Testis (tissue), 3 donors: ENCODE results near the gene ZIC1. TPM values are rescaled to one million over a fixed set of nuclear protein-coding genes. Genes with fewer than 3 reads are reported as not detected.

Experiments
- DNase-seq: peaks from one replicate; pipeline ENCODE4 v3.0.0-alpha.2; 2019
- H3K27ac ChIP-seq, 2 donors: fragments of 200-600 bp; sonication (generic); one replicate each; pipeline ENCODE4 v1.5.1; 2019
- H3K27me3 ChIP-seq: fragments of 200-600 bp; sonication (generic); one replicate; pipeline ENCODE4 v1.5.1; 2019
- H3K36me3 ChIP-seq: fragments of 200-600 bp; sonication (generic); one replicate; pipeline ENCODE4 v1.5.1; 2017; ENCODE audit warnings: low read depth; ENCODE audit errors: missing control alignments
- H3K4me1 ChIP-seq: fragments of 200-600 bp; sonication (generic); one replicate; pipeline ENCODE4 v1.5.1; 2019
- H3K4me3 ChIP-seq, 2 donors: fragments of 200-600 bp; sonication (generic); one replicate each; pipeline ENCODE4 v1.5.1; 2017 to 2019
- H3K9me3 ChIP-seq: fragments of 200-600 bp; sonication (generic); one replicate; pipeline ENCODE4 v1.5.1; 2017
- CTCF ChIP-seq, 3 experiments: fragments of 450-650 bp in 2 of 3; fragments of 200-600 bp in 1 of 3; sonication (generic) in 1 of 3; IDR thresholded peaks; one replicate each; pipeline ENCODE4 v1.5.1; 2016 to 2019; ENCODE audit warnings: antibody characterized with exemption in 3 of 3, mild to moderate bottlenecking in 2 of 3, moderate library complexity in 1 of 3
- POLR2A ChIP-seq: fragments of 450-650 bp; IDR thresholded peaks from one replicate; pipeline ENCODE4 v1.6.1; 2017; ENCODE audit warnings: antibody characterized with exemption, mild to moderate bottlenecking, moderate library complexity
- WGBS, 2 donors: methylation state at CpG; one replicate each; pipeline ENCODE4 v1.1.5; 2018; 5-methylcytosine and 5-hydroxymethylcytosine counted together
- intact Hi-C: fragments of 100-400 bp; cut with DNase I; formaldehyde crosslinking; loops from one replicate; pipeline ENCODE4 v1.15.1; 2023; ENCODE audit warnings: low total_unique reads
- polyA plus RNA-seq: library from polyadenylated mRNA; stranded (reverse); fragments of 350-450 nt; fragmentation: Illumina TruSeq; extraction: RNeasy Lipid Tissue Mini Kit (QIAGEN cat#74804); gene quantifications from one replicate; pipeline ENCODE4 v1.2.3, GENCODE V29; 2014; ENCODE audit warnings: low read depth, low replicate concordance; ENCODE audit not compliant: insufficient read depth
- total RNA-seq, 2 donors: library from RNA; depleted of rRNA; stranded (reverse); fragments of >200 nt; gene quantifications; one replicate each; pipeline ENCODE4 v1.2.3, GENCODE V29; 2016

Gene ZIC1
- total and polyA plus RNA-seq, 3 donors from 2014 or later: 1.4 to 3.5 (median 3.3) TPM

- intact Hi-C loops: no loop called here
- Histone ChIP-seq H3K9me3 (no peaks in the 10 kb centered on the region), H3K36me3 (no peaks in the 10 kb centered on the region), H3K27me3 (no peaks in the 10 kb centered on the region), H3K4me3 (no peak overlapping the region), H3K4me1 (peaks cover 8% of the 10 kb centered on the region), H3K27ac (no peak overlapping the region)
- TF ChIP-seq CTCF (IDR thresholded peaks at IDR 0.05): no peak
- TF ChIP-seq POLR2A: no peak
- 8 to 10% methylated on average over 24 of the region's 24 CpGs for WGBS, 2 donors
- DNase-seq: no peak
Measured at GRCh38 chr3:147413686-147414389, 4.7 kb downstream of the ZIC1 start.

- Histone ChIP-seq H3K4me1 (peaks cover 12% of the 10 kb centered on the region), H3K27ac (no peak overlapping the region), H3K9me3 (no peaks in the 10 kb centered on the region), H3K36me3 (no peaks in the 10 kb centered on the region), H3K27me3 (peaks cover 2% of the 10 kb centered on the region), H3K4me3 (no peak overlapping the region)
- DNase-seq: no peak
- intact Hi-C loops: no loop called here
- TF ChIP-seq POLR2A (no peak), CTCF (IDR thresholded peaks at IDR 0.05) (no peak)
- WGBS, 2 donors: 17 to 19% methylated on average over 18 of the region's 18 CpGs
Measured at GRCh38 chr3:147414390-147415138, 5.4 kb downstream of the ZIC1 start.

GRCh38 chr3:147415286-147415685 lies 6.1 kb downstream of the ZIC1 start:
- intact Hi-C loops: no loop called here
- 14 to 32% methylated on average over 6 of the region's 6 CpGs for WGBS, 2 donors
- DNase-seq: no peak
- Histone ChIP-seq H3K27me3 (peaks cover 7% of the 10 kb centered on the region), H3K27ac (no peak overlapping the region), H3K4me1 (peaks cover 12% of the 10 kb centered on the region), H3K9me3 (no peaks in the 10 kb centered on the region), H3K4me3 (no peak overlapping the region), H3K36me3 (no peaks in the 10 kb centered on the region)
- TF ChIP-seq POLR2A: no peak
- no peak for TF ChIP-seq CTCF (IDR thresholded peaks at IDR 0.05)

- H3K36me3 ChIP-seq: no peaks in the 10 kb centered on the region
- H3K4me1 ChIP-seq: peaks cover 6% of the 10 kb centered on the region
- H3K27me3 ChIP-seq: peaks cover 7% of the 10 kb centered on the region
- no peak for DNase-seq
- WGBS, 2 donors: 24 to 26% methylated on average over 2 of the region's 2 CpGs
- no peaks in the 10 kb centered on the region for H3K9me3 ChIP-seq
- TF ChIP-seq POLR2A: no peak
- TF ChIP-seq CTCF (IDR thresholded peaks at IDR 0.05): no peak
- no peak overlapping the region for H3K27ac ChIP-seq
- intact Hi-C loops: no loop called here
- H3K4me3 ChIP-seq: no peak overlapping the region
Measured at GRCh38 chr3:147415874-147416273, 6.7 kb downstream of the ZIC1 start.
